Immature natural killer cell (primary cell): ENCODE results near the gene HS3ST3B1. TPM values are rescaled to one million over a fixed set of nuclear protein-coding genes. Genes with fewer than 3 reads are reported as not detected.

Experiments
- DNase-seq, 3 donors: peaks; one replicate each; pipeline ENCODE4 v3.0.0; 2022; ENCODE audit warnings: mixed read lengths in 1 of 3
- H3K27ac Mint-ChIP-seq, 6 donors: one replicate each; pipeline ENCODE4 v1.8.0; 2020; ENCODE audit warnings: mixed read lengths in 6 of 6, mild to moderate bottlenecking in 5 of 6, inconsistent platforms in 4 of 6, moderate library complexity in 3 of 6
- H3K27me3 Mint-ChIP-seq, 3 donors: one replicate each; pipeline ENCODE4 v1.8.0; 2020 to 2021; ENCODE audit warnings: low read depth in 3 of 3, mild to moderate bottlenecking in 3 of 3, mixed read lengths in 3 of 3, moderate library complexity in 3 of 3, inconsistent platforms in 1 of 3
- H3K36me3 Mint-ChIP-seq, 3 donors: one replicate each; pipeline ENCODE4 v1.8.0; 2020; ENCODE audit warnings: mixed read lengths in 3 of 3, inconsistent platforms in 2 of 3, mild to moderate bottlenecking in 2 of 3
- H3K4me1 Mint-ChIP-seq, 2 donors: one replicate each; pipeline ENCODE4 v1.8.0; 2020; ENCODE audit warnings: inconsistent platforms in 2 of 2, mild to moderate bottlenecking in 2 of 2, mixed read lengths in 2 of 2, moderate library complexity in 1 of 2
- H3K4me3 Mint-ChIP-seq, 5 donors: one replicate each; pipeline ENCODE4 v1.8.0; 2020; ENCODE audit warnings: mild to moderate bottlenecking in 5 of 5, mixed read lengths in 5 of 5, inconsistent platforms in 3 of 5, moderate library complexity in 3 of 5
- H3K9me3 Mint-ChIP-seq, 6 donors: one replicate each; pipeline ENCODE4 v1.8.0; 2020; ENCODE audit warnings: mild to moderate bottlenecking in 6 of 6, mixed read lengths in 6 of 6, inconsistent platforms in 4 of 6, moderate library complexity in 3 of 6
- polyA plus RNA-seq, 3 donors: library from polyadenylated mRNA; unstranded; fragments of 300-500 nt; fragmentation: Illumina TruSeq; gene quantifications; one replicate each; pipeline ENCODE4 v1.2.3, GENCODE V29; 2021

HS3ST3B1 gene
- polyA plus RNA-seq, 3 donors from 2014 or later = 6.6 to 14.2 (median 9.0) TPM

GRCh38 chr17:14298221-14298946 lies 2.5 kb upstream of the HS3ST3B1 start:
- no peaks in the 10 kb centered on the region for H3K9me3 Mint-ChIP-seq
- DNase-seq = no peak
- H3K36me3 Mint-ChIP-seq = no peaks in the 10 kb centered on the region
- peaks cover 27 to 50% (median 36%) of the 10 kb centered on the region in 3 donors for H3K27me3 Mint-ChIP-seq
- H3K27ac Mint-ChIP-seq = peak overlapping the region in 2 of 6 donors; percentile 77 to 79
- H3K4me1 Mint-ChIP-seq = peaks cover 53 to 57% of the 10 kb centered on the region in 2 donors
- peak overlapping the region; percentile 93 to 98 (median 97) for H3K4me3 Mint-ChIP-seq

GRCh38 chr17:14298947-14299279 lies 2.0 kb upstream of the HS3ST3B1 start:
- DNase-seq = no peak
- H3K4me3 Mint-ChIP-seq = peak overlapping the region; percentile 93 to 98 (median 97)
- no peaks in the 10 kb centered on the region for H3K36me3 Mint-ChIP-seq
- H3K9me3 Mint-ChIP-seq = no peaks in the 10 kb centered on the region
- peaks cover 57 to 63% of the 10 kb centered on the region in 2 donors for H3K4me1 Mint-ChIP-seq
- H3K27me3 Mint-ChIP-seq = peaks cover 31 to 50% (median 33%) of the 10 kb centered on the region in 3 donors
- peak overlapping the region in 5 of 6 donors; percentile 77 to 94 (median 89) for H3K27ac Mint-ChIP-seq

DNA sequence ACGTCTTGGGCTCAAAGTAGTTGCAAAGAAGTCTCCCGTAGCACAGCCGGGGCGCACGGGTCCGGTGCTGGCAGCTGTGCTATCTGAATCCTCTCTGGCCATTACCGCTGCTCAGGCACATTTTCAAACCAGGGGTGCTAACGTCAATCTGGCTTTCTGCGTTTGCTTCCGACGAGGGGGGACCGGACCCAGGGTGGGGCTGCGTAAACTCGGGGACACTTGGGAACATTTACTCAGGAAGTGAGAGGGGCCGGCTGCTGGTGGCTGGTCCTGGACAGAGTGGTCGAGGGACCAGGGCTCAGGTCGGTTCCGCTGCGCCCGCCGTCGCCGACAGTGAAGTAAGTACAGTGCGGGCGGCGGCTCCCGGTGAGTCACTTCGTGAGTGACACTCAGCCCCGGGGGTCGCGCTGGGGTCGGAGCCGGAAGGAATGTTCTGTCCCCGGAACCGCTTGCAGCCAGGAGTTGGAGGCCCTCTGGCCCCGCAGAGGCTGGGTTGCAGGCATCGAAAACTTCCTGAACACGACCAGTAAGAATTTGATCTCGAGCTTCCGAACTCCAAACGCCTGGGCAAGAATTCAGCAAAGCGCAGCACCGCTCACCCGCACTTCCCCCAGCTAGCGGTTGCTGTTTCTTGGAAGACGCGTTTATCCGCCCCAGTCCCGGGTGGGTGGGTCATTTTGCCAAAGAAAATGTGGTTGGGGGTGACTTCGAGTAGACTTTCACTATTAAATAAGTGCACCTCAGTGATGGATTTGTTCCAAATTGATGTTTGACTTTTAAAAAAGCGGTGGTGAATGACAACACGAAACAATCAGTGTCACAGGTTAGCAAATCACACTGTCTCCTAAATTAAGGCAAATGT lies 1.4 kb upstream of the HS3ST3B1 start:
- Mint-ChIP-seq H3K36me3 (peaks cover 0 to 2% (median 0%) of the 10 kb centered on the region in 3 donors), H3K9me3 (no peaks in the 10 kb centered on the region), H3K4me1 (peaks cover 60 to 67% of the 10 kb centered on the region in 2 donors), H3K27me3 (peaks cover 29 to 50% (median 30%) of the 10 kb centered on the region in 3 donors), H3K4me3 (peak overlapping the region; percentile 93 to 98 (median 97)), H3K27ac (peak overlapping the region; percentile 77 to 94 (median 88))
- peak; percentile 28 to 38 (median 37) for DNase-seq

DNA sequence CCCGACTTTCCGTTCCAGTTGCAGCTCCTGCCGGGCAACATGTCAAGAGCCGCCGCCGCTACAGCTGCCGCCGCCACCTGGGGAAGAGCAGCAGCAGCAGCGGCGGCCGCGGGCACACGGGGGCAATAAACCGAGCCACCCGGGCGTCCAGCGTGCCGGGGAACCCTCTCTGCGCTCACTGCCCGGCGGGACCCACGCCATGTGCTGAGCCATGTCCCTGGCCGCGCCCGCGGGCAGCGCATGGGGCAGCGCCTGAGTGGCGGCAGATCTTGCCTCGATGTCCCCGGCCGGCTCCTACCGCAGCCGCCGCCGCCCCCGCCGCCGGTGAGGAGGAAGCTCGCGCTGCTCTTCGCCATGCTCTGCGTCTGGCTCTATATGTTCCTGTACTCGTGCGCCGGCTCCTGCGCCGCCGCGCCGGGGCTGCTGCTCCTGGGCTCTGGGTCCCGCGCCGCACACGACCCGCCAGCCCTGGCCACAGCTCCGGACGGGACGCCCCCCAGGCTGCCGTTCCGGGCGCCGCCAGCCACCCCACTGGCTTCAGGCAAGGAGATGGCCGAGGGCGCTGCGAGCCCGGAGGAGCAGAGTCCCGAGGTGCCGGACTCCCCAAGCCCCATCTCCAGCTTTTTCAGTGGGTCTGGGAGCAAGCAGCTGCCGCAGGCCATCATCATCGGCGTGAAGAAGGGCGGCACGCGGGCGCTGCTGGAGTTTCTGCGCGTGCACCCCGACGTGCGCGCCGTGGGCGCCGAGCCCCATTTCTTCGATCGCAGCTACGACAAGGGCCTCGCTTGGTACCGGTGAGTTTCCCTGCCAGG lies 604 bp downstream of the HS3ST3B1 start:
- H3K27ac Mint-ChIP-seq = peak overlapping the region; percentile 89 to 97 (median 93)
- H3K4me3 Mint-ChIP-seq = peak overlapping the region; percentile 93 to 98 (median 97)
- peak; percentile 22 to 41 (median 40) for DNase-seq
- H3K36me3 Mint-ChIP-seq = peaks cover 0 to 7% (median 3%) of the 10 kb centered on the region in 3 donors
- no peaks in the 10 kb centered on the region for H3K9me3 Mint-ChIP-seq
- peaks cover 18 to 39% (median 20%) of the 10 kb centered on the region in 3 donors for H3K27me3 Mint-ChIP-seq
- peaks cover 71 to 74% of the 10 kb centered on the region in 2 donors for H3K4me1 Mint-ChIP-seq

- Mint-ChIP-seq H3K9me3 (no peaks in the 10 kb centered on the region), H3K27me3 (peaks cover 16 to 38% (median 17%) of the 10 kb centered on the region in 3 donors), H3K36me3 (peaks cover 0 to 7% (median 3%) of the 10 kb centered on the region in 3 donors), H3K4me1 (peaks cover 69 to 72% of the 10 kb centered on the region in 2 donors), H3K4me3 (peak overlapping the region; percentile 93 to 98 (median 97)), H3K27ac (peak overlapping the region; percentile 83 to 97 (median 90))
- DNase-seq = peak; percentile 77 to 80 (median 79)
These were observed 1.2 kb downstream of the HS3ST3B1 start for GRCh38 chr17:14302091-14302430.

- Mint-ChIP-seq H3K4me3 (peak overlapping the region; percentile 93 to 98 (median 97)), H3K27me3 (peaks cover 14 to 38% (median 17%) of the 10 kb centered on the region in 3 donors), H3K9me3 (no peaks in the 10 kb centered on the region), H3K27ac (peak overlapping the region; percentile 15 to 97 (median 80)), H3K4me1 (peaks cover 68 to 71% of the 10 kb centered on the region in 2 donors), H3K36me3 (peaks cover 0 to 7% (median 3%) of the 10 kb centered on the region in 3 donors)
- DNase-seq = peak; percentile 86 to 89 (median 88)
These were observed 1.7 kb downstream of the HS3ST3B1 start for GRCh38 chr17:14302431-14303099.

DNA sequence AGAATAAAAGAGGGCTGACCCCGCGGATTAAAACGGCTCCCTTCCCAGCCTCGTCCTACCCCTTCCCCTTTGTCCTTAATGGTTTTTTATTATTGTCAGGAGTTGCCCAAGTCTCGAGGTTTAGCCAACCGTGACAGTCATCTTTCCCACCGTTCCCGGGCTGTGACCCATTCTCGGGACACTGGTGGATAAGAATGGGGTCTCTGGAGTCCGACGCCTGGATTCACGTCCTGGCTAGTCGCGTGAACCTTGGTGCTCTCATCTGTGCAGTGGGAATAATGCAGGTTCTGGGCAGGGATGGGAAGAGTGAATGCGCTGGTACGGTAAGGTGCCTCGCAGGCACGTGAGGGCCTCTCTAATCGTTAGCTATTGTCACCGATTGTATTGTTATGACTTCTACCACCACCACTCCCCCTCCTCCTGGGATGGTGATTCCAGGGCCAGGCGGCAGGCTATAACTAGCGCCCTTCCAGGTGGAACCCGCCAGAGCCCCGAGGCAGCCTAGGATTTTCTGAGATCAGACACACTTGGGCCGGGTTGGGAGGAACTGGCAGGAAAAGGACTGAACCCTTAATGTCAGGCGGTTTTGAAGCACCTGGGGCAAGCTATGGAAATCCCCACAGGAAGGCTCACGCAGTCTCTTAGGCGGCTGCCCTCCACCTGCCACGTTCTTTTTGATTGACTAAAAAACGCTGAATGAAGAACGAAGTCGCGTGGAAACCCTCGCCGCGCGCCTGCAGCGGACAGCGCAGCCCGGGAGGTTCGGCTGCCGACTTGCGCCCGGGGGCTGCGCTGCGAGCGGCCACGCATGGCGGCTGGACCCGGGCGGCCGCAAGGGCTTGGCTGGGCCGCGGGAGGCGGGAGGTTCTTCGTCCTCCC lies 2.7 kb downstream of the HS3ST3B1 start:
- H3K9me3 Mint-ChIP-seq = no peaks in the 10 kb centered on the region
- H3K4me1 Mint-ChIP-seq = peaks cover 64 to 65% of the 10 kb centered on the region in 2 donors

GRCh38 chr17:14304222-14304772 lies 3.4 kb downstream of the HS3ST3B1 start:
- Mint-ChIP-seq H3K27ac (peak overlapping the region in 4 of 6 donors; percentile 15 to 69 (median 49)), H3K27me3 (peaks cover 10 to 28% (median 13%) of the 10 kb centered on the region in 3 donors), H3K4me3 (peak overlapping the region; percentile 49 to 78 (median 68)), H3K36me3 (peaks cover 0 to 7% (median 3%) of the 10 kb centered on the region in 3 donors), H3K9me3 (no peaks in the 10 kb centered on the region), H3K4me1 (peaks cover 62 to 63% of the 10 kb centered on the region in 2 donors)
- no peak for DNase-seq

More for the DNA sequence above, 2.7 kb downstream of the HS3ST3B1 start:
- peak overlapping the region; percentile 80 to 97 (median 88) for H3K4me3 Mint-ChIP-seq
- H3K27me3 Mint-ChIP-seq = peaks cover 13 to 34% (median 13%) of the 10 kb centered on the region in 3 donors
- no peak for DNase-seq
- H3K36me3 Mint-ChIP-seq = peaks cover 0 to 7% (median 3%) of the 10 kb centered on the region in 3 donors
- peak overlapping the region; percentile 46 to 97 (median 72) for H3K27ac Mint-ChIP-seq

DNA sequence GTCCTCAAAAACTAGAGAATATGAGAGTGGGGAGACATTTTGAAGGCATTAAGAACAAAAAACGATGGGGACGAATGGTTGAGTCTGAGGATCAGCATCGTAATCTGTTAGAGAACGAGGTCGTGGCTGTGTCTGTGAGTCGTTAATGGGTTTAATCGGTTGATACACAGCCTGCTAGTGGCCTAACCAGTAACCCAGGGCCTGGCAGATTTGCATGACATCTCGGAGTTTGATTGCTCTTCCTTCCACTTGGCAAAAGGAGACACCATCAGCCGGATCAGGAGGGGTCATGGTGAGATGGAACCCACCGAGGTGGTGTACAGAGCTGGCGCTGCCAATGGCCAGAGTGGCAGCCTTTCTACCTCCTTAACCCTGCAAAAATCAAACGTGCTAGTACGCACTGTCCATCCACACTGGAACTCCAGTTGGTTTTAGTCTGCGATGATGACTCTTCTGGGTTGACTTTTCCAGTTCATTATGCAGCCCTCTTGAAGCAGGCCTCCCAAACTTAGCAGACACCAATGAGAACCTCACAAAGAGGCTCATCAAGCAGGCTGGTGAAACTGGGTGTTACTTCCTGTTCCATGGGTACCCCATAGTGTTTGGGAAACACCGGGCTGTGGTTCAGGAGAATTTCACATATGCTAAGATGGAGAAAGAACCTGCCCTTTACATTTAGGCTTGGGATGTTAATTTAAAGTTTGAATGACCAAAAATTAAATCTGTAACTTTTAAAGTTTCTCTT lies 4.1 kb downstream of the HS3ST3B1 start:
- H3K9me3 Mint-ChIP-seq = no peaks in the 10 kb centered on the region
- H3K4me1 Mint-ChIP-seq = peaks cover 61% of the 10 kb centered on the region in 2 donors
- peak overlapping the region; percentile 15 to 70 (median 60) for H3K27ac Mint-ChIP-seq
- H3K36me3 Mint-ChIP-seq = peaks cover 0 to 7% (median 3%) of the 10 kb centered on the region in 3 donors
- no peak for DNase-seq
- peak overlapping the region; percentile 49 to 78 (median 68) for H3K4me3 Mint-ChIP-seq
- H3K27me3 Mint-ChIP-seq = peaks cover 8 to 26% (median 10%) of the 10 kb centered on the region in 3 donors

DNA sequence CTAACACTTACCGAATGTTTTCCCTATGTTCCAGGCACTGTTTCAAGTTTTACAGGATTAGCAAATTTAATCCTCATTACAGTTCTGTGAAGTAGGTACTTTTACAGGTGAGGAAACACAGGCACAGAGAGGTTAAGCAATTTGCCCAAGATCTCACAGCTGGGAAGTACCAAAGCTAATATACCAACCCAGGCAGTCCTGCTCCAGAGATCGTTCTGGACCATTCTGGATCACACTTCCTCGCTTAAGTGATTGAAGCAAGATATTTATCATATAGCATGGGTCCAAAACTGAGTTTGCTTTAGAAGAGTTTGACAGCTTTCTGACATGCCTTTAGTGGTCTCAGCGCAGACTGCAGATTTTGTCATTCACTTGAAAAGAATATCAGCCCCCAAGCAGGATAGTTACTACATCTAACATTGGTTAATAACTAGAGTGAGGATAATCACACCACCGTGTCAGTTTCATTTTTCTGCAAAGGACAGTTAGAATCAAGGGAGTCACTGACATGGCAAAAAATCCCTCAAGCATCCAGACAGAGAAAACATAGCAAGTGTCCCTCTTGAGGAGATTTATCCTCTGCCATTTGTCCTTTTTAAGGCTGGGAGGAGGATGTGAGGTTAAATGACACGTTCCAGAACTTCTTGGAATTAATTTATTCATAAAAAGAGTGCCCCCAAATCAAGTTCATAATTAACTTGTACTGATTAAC lies 5.1 kb downstream of the HS3ST3B1 start:
- Mint-ChIP-seq H3K4me1 (peaks cover 61 to 63% of the 10 kb centered on the region in 2 donors), H3K9me3 (no peaks in the 10 kb centered on the region), H3K27ac (peak overlapping the region; percentile 16 to 70 (median 30))

More for the DNA sequence above, 5.1 kb downstream of the HS3ST3B1 start:
- H3K27me3 Mint-ChIP-seq = peaks cover 3 to 19% (median 8%) of the 10 kb centered on the region in 3 donors
- DNase-seq = no peak
- H3K36me3 Mint-ChIP-seq = peaks cover 0 to 7% (median 3%) of the 10 kb centered on the region in 3 donors
- H3K4me3 Mint-ChIP-seq = peak overlapping the region in 4 of 5 donors; percentile 38 to 78 (median 57)
